GM19043 (cell line): ENCODE results near the gene METTL23.
"Not testable (repeated sequence)": the region's sequence is repeated elsewhere in the genome, so short reads cannot be mapped to it uniquely, and the experiment has no call there.

Source experiments
- ATAC-seq: cut with Tn5 transposase; IDR thresholded peaks from one replicate; pipeline ENCODE4 v1.9.1; 2021; ENCODE audit warnings: low read depth; ENCODE audit not compliant: unreplicated experiment

Gene METTL23

GRCh38 chr17:76691379-76692191, 35.1 kb upstream of the METTL23 start:
- no peak for ATAC-seq

- no peak for ATAC-seq
These were observed 31.4 kb upstream of the METTL23 start for GRCh38 chr17:76695059-76695831.

GRCh38 chr17:76696763-76697701, 29.6 kb upstream of the METTL23 start:
- ATAC-seq: no peak

GRCh38 chr17:76697702-76698465, 28.8 kb upstream of the METTL23 start:
- no peak for ATAC-seq

GRCh38 chr17:76698466-76698977, 28.1 kb upstream of the METTL23 start:
- not testable (repeated sequence) for ATAC-seq

- ATAC-seq: no peak
These were observed 26.4 kb upstream of the METTL23 start for GRCh38 chr17:76700270-76700616.

GRCh38 chr17:76700617-76701470, 25.8 kb upstream of the METTL23 start:
- no peak for ATAC-seq

- no peak for ATAC-seq
These were observed 25.1 kb upstream of the METTL23 start for GRCh38 chr17:76701471-76701967.

- no peak for ATAC-seq
These were observed 24.6 kb upstream of the METTL23 start for GRCh38 chr17:76702076-76702475.

GRCh38 chr17:76702941-76703637, 23.6 kb upstream of the METTL23 start:
- ATAC-seq: no peak

- ATAC-seq: no peak
These were observed 21.8 kb upstream of the METTL23 start for GRCh38 chr17:76704805-76705204.

- ATAC-seq: no peak
These were observed 19.8 kb upstream of the METTL23 start for GRCh38 chr17:76706817-76707216.

GRCh38 chr17:76707985-76708807, 18.4 kb upstream of the METTL23 start:
- no peak for ATAC-seq

GRCh38 chr17:76709077-76709950, 17.3 kb upstream of the METTL23 start:
- ATAC-seq: no peak

GRCh38 chr17:76709951-76710862, 16.4 kb upstream of the METTL23 start:
- not testable (repeated sequence) for ATAC-seq
